Body of pancreas (tissue), 4 donors: Measurements from ENCODE around the gene SV2A. TPM values are rescaled to one million over a fixed set of nuclear protein-coding genes. Genes with fewer than 3 reads are reported as not detected.

Source experiments
- ATAC-seq: fragments of 150-250 bp; one replicate; pipeline ENCODE4 v1.9.1; 2016
- DNase-seq, 4 donors: peaks; one replicate each; pipeline ENCODE4 v3.0.0-alpha.2; 2019
- H3K27ac ChIP-seq, 4 donors: fragments of 200-600 bp; sonication (generic); 1 replicate in 3 of 4; 2 replicates in 1 of 4; pipeline versions ENCODE4 v1.5.1 to v1.6.1; 2016 to 2019; ENCODE audit warnings: mild to moderate bottlenecking in 1 of 4, mixed read lengths in 1 of 4, moderate library complexity in 1 of 4
- H3K27me3 ChIP-seq, 2 donors: fragments of 200-600 bp; sonication (generic); one replicate each; pipeline ENCODE4 v1.6.0; 2016; ENCODE audit warnings: mild to moderate bottlenecking in 1 of 2
- H3K36me3 ChIP-seq, 2 donors: fragments of 200-600 bp; sonication (generic); replicated peaks in 1 of 2; 2 replicates each; pipeline ENCODE4 v1.5.1; 2016; ENCODE audit warnings: low read depth in 2 of 2; ENCODE audit not compliant: insufficient read depth in 1 of 2
- H3K4me1 ChIP-seq: fragments of 200-600 bp; sonication (generic); one replicate; pipeline ENCODE4 v1.6.0; 2016
- H3K4me3 ChIP-seq, 2 donors: fragments of 200-600 bp; sonication (generic); 1 replicate in 1 of 2; 2 replicates in 1 of 2; pipeline ENCODE4 v1.5.1; 2016 to 2019
- H3K9me3 ChIP-seq, 3 donors: fragments of 200-600 bp; sonication (generic); 1 replicate in 2 of 3; 2 replicates in 1 of 3; pipeline ENCODE4 v1.5.1; 2016
- CTCF ChIP-seq, 7 experiments: fragments of 450-650 bp in 4 of 7; fragments of 200-600 bp in 3 of 7; sonication (generic) in 3 of 7; IDR thresholded peaks; one replicate each; pipeline ENCODE4 v1.5.1; 2016 to 2019; ENCODE audit warnings: antibody characterized with exemption in 7 of 7
- POLR2A ChIP-seq, 3 donors: fragments of 450-650 bp; IDR thresholded peaks; one replicate each; pipeline ENCODE4 v1.6.1; 2016; ENCODE audit warnings: antibody characterized with exemption in 3 of 3, mild to moderate bottlenecking in 2 of 3
- WGBS, 2 donors: methylation state at CpG; one replicate each; pipeline ENCODE4 v1.1.5; 2017; 5-methylcytosine and 5-hydroxymethylcytosine counted together
- intact Hi-C: fragments of 100-400 bp; cut with DNase I; formaldehyde crosslinking; loops from one replicate; pipeline ENCODE4 v1.15.1; 2023
- total RNA-seq, 2 donors: library from RNA; depleted of rRNA; stranded (reverse); fragments of >200 nt; gene quantifications; one replicate each; pipeline ENCODE4 v1.1.0, GENCODE V29; 2016

Gene SV2A
- total RNA-seq, 2 donors from 2014 or later = 0.33 to 2.1 TPM

DNA sequence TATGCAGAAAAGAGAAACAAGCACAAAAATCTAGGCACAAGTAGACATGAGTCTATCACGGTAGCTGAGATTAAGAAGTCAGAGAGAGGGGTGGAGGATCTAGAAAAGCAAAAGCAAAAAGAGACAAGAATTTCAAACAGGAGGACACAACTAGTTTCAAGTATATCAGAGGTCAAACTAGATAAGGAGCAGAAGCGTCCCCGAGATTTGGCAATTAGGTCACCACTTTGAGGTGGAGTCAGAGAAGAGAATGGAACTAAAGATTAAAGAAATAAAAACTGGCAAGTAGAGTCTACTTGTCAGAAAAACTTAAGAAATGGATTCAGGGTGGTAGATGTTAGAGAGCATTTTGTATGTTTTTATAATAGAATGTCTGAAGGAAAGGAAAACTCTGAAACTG is 7.7 kb upstream of the SV2A start:
- DNase-seq (no peak), ATAC-seq (no peak)
- intact Hi-C loops = no loop called here
- H3K4me3 ChIP-seq = no peak overlapping the region
- no peaks in the 10 kb centered on the region for H3K27me3 ChIP-seq
- WGBS, 2 donors = 69 to 76% methylated on average over 3 of the region's 3 CpGs
- H3K4me1 ChIP-seq = peaks cover 24% of the 10 kb centered on the region
- peaks cover 0 to 24% of the 10 kb centered on the region in 2 donors for H3K36me3 ChIP-seq
- no peaks in the 10 kb centered on the region for H3K9me3 ChIP-seq
- no peak overlapping the region for H3K27ac ChIP-seq
- TF ChIP-seq POLR2A (IDR thresholded peaks at IDR 0.05) (no peak), CTCF (IDR thresholded peaks at IDR 0.05) (no peak)

DNA sequence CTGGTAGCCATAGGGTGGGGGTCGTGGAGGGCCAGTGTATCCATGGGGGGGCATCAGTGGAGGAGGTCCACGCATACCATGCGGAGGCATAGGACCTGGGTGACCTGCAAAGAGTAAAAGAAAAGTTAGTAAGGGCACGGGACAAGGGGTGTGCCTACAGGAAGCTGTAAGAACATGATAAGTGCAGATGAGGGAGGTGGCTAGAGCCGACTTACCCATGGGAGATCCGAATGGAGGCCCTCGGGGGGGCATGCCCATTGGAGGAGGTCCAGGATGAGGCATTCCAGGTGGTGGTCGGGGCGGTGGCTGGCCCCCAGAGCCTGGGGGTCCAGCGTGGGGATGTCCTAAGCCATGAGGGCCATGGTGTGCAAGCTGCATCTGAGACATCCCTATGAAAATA is 6.0 kb upstream of the SV2A start:
- no peak for ATAC-seq
- H3K27me3 ChIP-seq = no peaks in the 10 kb centered on the region
- H3K27ac ChIP-seq = no peak overlapping the region
- H3K9me3 ChIP-seq = no peaks in the 10 kb centered on the region
- intact Hi-C loops = no loop called here
- peaks cover 0 to 24% of the 10 kb centered on the region in 2 donors for H3K36me3 ChIP-seq
- peaks cover 22% of the 10 kb centered on the region for H3K4me1 ChIP-seq
- DNase-seq = no peak
- H3K4me3 ChIP-seq = no peak overlapping the region
- 89% methylated on average over 10 of the region's 10 CpGs for WGBS, 2 donors
- TF ChIP-seq CTCF (IDR thresholded peaks at IDR 0.05) (no peak), POLR2A (IDR thresholded peaks at IDR 0.05) (no peak)

GRCh38 chr1:149916898-149917252 is 769 bp downstream of the SV2A start:
- WGBS, 2 donors = 20 to 27% methylated on average over 10 of the region's 10 CpGs

DNA sequence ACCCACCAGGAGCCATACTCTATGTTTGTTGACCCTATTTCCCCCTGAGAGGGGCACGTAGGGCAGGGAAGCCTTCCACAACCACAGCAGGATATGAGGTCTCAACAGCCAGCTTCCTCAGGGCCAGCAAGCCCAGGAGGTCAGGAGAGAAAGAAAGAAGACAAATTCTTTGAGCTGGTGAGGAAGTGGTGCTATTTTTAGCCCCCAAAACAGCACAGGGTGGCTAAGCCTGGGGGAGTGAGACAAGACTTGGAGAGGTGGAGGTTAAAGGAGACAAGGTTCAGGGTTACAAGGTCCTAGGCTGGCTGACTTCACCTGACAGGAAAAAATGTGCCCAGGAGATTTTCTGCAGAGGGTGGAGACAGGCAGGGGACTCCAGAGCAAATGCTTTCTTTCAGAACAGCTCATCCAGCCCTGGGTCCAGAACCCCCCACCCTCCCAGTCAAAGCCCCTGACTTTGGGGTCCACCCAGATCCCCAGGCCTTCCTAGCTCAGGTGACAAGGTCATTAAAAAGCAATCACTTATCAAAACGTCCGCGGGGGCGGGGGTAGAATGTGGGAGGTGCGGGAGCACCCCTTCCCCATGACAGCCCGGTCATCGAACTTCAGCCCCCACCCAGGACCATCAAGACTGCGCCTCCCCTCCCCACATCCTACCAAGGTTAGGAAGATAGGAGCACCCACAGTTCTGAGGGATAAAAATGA is 1.3 kb downstream of the SV2A start:
- ATAC-seq (no peak), DNase-seq (no peak)
- Histone ChIP-seq H3K27ac (no peak overlapping the region), H3K27me3 (no peaks in the 10 kb centered on the region), H3K4me1 (peaks cover 6% of the 10 kb centered on the region), H3K36me3 (no peaks in the 10 kb centered on the region), H3K4me3 (no peak overlapping the region), H3K9me3 (no peaks in the 10 kb centered on the region)
- intact Hi-C loops = no loop called here
- TF ChIP-seq POLR2A (IDR thresholded peaks at IDR 0.05) (no peak), CTCF (IDR thresholded peaks at IDR 0.05) (no peak)
- WGBS, 2 donors = 23 to 32% methylated on average over 9 of the region's 9 CpGs

More at GRCh38 chr1:149916898-149917252, 769 bp downstream of the SV2A start:
- ATAC-seq (no peak), DNase-seq (peak in 1 of 4 donors; percentile 7)
- Histone ChIP-seq H3K9me3 (no peaks in the 10 kb centered on the region), H3K27me3 (no peaks in the 10 kb centered on the region), H3K4me3 (no peak overlapping the region), H3K4me1 (peaks cover 6% of the 10 kb centered on the region), H3K36me3 (no peaks in the 10 kb centered on the region), H3K27ac (no peak overlapping the region)
- intact Hi-C loops = no loop called here
- TF ChIP-seq CTCF (IDR thresholded peaks at IDR 0.05) = no peak
- TF ChIP-seq POLR2A (IDR thresholded peaks at IDR 0.05) = no peak
